ENCODE measurements around the gene WDR45.

The WDR45 gene

DNA sequence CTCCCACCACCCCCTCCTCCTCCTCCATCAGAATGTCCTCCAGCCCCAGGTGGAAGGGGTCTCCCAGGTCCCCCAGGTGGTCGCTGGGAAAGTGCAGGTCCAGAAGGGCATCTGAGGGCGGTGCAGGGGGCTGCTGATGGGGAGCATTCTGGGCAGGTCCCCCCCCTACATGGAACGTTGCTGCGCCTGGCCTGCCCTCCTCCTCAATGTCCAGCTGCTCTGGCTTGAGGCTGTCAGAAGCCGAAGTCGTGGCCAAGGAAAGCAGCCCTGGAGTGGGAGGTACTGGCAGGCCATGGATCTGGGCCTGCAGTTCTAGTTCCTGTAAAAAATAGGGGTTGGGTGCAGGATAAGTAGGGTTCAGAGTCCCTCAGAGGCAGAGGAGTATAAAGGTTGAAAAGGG lies 49.4 kb downstream of the WDR45 start (continued):
- TF ChIP-seq, protein P1, sequence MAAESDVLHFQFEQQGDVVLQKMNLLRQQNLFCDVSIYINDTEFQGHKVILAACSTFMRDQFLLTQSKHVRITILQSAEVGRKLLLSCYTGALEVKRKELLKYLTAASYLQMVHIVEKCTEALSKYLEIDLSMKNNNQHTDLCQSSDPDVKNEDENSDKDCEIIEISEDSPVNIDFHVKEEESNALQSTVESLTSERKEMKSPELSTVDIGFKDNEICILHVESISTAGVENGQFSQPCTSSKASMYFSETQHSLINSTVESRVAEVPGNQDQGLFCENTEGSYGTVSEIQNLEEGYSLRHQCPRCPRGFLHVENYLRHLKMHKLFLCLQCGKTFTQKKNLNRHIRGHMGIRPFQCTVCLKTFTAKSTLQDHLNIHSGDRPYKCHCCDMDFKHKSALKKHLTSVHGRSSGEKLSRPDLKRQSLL (tag by site-specific recombination; IDR thresholded peaks at IDR 0.05) = no peak
- no peak for TF ChIP-seq ZNF837 (tag by site-specific recombination; IDR thresholded peaks at IDR 0.05)
- TF ChIP-seq ZNF843 (tag by site-specific recombination; IDR thresholded peaks at IDR 0.05) = no peak
- no peak for TF ChIP-seq ZBTB1 (tag by site-specific recombination; IDR thresholded peaks at IDR 0.05)
- TF ChIP-seq, protein P2, sequence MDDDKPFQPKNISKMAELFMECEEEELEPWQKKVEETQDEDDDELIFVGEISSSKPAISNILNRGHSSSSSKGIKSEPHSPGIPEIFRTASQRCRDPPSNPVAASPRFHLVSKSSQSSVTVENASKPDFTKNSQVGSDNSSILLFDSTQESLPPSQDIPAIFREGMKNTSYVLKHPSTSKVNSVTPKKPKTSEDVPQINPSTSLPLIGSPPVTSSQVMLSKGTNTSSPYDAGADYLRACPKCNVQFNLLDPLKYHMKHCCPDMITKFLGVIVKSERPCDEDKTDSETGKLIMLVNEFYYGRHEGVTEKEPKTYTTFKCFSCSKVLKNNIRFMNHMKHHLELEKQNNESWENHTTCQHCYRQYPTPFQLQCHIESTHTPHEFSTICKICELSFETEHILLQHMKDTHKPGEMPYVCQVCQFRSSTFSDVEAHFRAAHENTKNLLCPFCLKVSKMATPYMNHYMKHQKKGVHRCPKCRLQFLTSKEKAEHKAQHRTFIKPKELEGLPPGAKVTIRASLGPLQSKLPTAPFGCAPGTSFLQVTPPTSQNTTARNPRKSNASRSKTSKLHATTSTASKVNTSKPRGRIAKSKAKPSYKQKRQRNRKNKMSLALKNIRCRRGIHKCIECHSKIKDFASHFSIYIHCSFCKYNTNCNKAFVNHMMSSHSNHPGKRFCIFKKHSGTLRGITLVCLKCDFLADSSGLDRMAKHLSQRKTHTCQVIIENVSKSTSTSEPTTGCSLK (tag by site-specific recombination; IDR thresholded peaks at IDR 0.05) = no peak
- TF ChIP-seq, protein P3, sequence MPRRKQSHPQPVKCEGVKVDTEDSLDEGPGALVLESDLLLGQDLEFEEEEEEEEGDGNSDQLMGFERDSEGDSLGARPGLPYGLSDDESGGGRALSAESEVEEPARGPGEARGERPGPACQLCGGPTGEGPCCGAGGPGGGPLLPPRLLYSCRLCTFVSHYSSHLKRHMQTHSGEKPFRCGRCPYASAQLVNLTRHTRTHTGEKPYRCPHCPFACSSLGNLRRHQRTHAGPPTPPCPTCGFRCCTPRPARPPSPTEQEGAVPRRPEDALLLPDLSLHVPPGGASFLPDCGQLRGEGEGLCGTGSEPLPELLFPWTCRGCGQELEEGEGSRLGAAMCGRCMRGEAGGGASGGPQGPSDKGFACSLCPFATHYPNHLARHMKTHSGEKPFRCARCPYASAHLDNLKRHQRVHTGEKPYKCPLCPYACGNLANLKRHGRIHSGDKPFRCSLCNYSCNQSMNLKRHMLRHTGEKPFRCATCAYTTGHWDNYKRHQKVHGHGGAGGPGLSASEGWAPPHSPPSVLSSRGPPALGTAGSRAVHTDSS (tag by site-specific recombination; IDR thresholded peaks at IDR 0.05) = no peak
- no peak for TF ChIP-seq SCRT2 (tag by site-specific recombination; IDR thresholded peaks at IDR 0.05)

DNA sequence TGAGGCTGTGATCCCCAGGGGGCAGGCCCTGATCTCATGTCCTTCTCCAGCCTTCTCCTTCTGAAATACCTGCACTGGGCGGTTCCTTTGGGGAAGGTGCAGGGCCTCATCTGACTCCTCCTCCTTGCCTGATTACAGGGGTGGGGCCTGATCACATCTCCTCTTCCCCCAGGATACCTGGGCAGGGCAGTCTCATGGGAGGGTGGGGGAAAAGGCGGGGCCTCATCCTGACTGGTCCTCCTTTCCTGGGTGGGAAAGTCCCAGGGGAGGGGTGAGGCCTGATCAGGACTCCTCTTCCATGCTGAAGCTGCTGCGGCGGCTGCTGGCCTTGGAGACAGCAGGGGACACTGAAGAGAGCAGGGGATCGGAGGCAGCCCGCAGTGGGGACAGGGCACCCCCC lies 49.8 kb downstream of the WDR45 start:
- no peak overlapping the region for H3K27ac ChIP-seq (ENCODE audit: extremely low read depth, low read depth, low read length)
- no peak overlapping the region for H3K4me3 ChIP-seq (ENCODE audit: low read depth, low read length)
- H3K4me1 ChIP-seq (ENCODE audit: control insufficient read depth, insufficient read depth, low read length) = no peaks in the 10 kb centered on the region
- ChIA-PET POLR2A (interaction anchor here (0.7 kb wide), 2 partner anchors 10 to 118 kb away, joined by 5 to 9 read pairs; no protein-coding TSS in a partner anchor), CTCF (no interaction called here)
- no peaks in the 10 kb centered on the region for H3K9me3 ChIP-seq (ENCODE audit: control insufficient read depth, insufficient read depth, low read depth, low read length)
- TF ChIP-seq ZNF48 (tag by site-specific recombination; IDR thresholded peaks at IDR 0.05) (no peak), ZNF223 (tag by site-specific recombination; IDR thresholded peaks at IDR 0.05) (no peak), KLF1 (tag by site-specific recombination; IDR thresholded peaks at IDR 0.05) (peak; percentile 93), ZNF2 (tag by site-specific recombination; IDR thresholded peaks at IDR 0.05) (no peak)
- TF ChIP-seq, protein P4, sequence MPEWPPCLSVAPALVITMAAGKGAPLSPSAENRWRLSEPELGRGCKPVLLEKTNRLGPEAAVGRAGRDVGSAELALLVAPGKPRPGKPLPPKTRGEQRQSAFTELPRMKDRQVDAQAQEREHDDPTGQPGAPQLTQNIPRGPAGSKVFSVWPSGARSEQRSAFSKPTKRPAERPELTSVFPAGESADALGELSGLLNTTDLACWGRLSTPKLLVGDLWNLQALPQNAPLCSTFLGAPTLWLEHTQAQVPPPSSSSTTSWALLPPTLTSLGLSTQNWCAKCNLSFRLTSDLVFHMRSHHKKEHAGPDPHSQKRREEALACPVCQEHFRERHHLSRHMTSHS (tag by site-specific recombination; IDR thresholded peaks at IDR 0.05) = no peak
- H3K36me3 ChIP-seq (ENCODE audit: control insufficient read depth in 2 of 2, insufficient read depth in 1 of 2, low read length in 2 of 2) = peaks cover 0 to 50% of the 10 kb centered on the region in 2 experiments; a peak in 2 of 3 replicates

All from HEK293 (cell line).